Measurements from ENCODE around the gene ST8SIA6.
A peak's percentile ranks its signal among the peaks of the same experiment; 100 is the strongest.
"Not testable (repeated sequence)": the region's sequence is repeated elsewhere in the genome, so short reads cannot be mapped to it uniquely, and the experiment has no call there.

Gene ST8SIA6, protein sequence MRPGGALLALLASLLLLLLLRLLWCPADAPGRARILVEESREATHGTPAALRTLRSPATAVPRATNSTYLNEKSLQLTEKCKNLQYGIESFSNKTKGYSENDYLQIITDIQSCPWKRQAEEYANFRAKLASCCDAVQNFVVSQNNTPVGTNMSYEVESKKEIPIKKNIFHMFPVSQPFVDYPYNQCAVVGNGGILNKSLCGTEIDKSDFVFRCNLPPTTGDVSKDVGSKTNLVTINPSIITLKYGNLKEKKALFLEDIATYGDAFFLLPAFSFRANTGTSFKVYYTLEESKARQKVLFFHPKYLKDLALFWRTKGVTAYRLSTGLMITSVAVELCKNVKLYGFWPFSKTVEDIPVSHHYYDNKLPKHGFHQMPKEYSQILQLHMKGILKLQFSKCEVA

DNA sequence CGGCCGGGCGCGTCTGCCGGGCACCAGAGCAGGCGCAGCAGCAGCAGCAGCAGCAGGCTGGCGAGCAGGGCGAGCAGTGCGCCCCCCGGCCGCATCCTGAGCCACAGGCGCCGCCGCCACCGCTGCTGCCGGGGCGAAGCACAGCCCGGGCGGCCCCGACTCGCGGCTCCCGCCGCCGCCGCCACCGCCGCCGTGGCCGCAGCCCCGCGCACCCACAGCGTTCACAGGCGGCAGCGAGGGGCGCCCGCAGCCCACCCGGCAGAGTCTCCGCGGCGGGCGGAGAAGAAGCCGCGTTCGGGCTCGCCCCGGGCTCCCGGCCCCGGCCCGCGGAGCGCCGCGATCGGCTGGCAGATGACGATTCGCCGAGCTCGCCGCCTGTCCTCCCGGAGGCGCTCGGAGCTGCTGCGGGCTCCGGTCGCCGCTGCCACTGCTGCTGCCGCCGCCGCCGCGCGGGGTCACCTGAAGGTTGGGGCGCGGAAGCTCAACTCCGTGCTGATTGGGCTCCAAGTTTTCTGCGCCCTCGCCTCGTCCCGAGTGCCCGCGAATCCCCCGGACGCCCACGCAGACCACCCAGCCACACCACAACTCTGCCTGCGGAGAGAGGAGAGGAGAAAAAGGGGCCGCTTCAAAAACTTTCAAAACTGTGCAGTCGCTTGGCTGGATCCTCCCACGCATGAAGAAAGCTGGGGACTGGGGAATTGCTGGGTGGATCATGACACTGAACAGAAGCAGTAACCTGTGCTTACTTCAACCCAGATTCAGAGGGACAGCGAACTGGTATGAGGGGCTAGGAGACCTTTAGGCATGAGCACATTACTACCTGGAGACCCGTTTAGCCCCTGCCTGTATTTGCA lies at the start of gene ST8SIA6:
Gene ST8SIA6 (minus strand): TSS at position 435 of the 854 bp plus-strand sequence. CDS start 340 bp downstream, at position 95.
- H3K27me3 ChIP-seq (ENCODE audit: control insufficient read depth, insufficient read depth, low read length): peaks cover 34% of the 10 kb centered on the region
- peak within 1 kb of the TSS; percentile 57 for H3K27ac ChIP-seq (ENCODE audit: low read depth, low read length)
- peaks cover 10% of the 10 kb centered on the region for H3K9me3 ChIP-seq (ENCODE audit: control insufficient read depth, insufficient read depth, low read length)
- peak within 1 kb of the TSS; percentile 82 for H3K4me3 ChIP-seq (ENCODE audit: low read depth, low read length)
- peak within 1 kb of the TSS; percentile 37 for H3K9ac ChIP-seq (ENCODE audit: low read depth, low read length)
- peaks cover 30% of the 10 kb centered on the region for H3K4me1 ChIP-seq (ENCODE audit: control insufficient read depth, insufficient read depth, low read length)
- H3K36me3 ChIP-seq (ENCODE audit: control insufficient read depth, insufficient read depth, low read length): 0 out of 2 replicates have a peak, but pooled peaks cover 5% of the 10 kb centered on the region

- Histone ChIP-seq H3K36me3 (ENCODE audit: control insufficient read depth, insufficient read depth, low read length) (no peaks in the 10 kb centered on the region), H3K9ac (ENCODE audit: low read depth, low read length) (no peak overlapping the region), H3K27ac (ENCODE audit: low read depth, low read length) (no peak overlapping the region), H3K4me1 (ENCODE audit: control insufficient read depth, insufficient read depth, low read length) (no peaks in the 10 kb centered on the region), H3K27me3 (ENCODE audit: control insufficient read depth, insufficient read depth, low read length) (no peaks in the 10 kb centered on the region), H3K9me3 (ENCODE audit: control insufficient read depth, insufficient read depth, low read length) (no peaks in the 10 kb centered on the region), H3K4me3 (ENCODE audit: low read depth, low read length) (no peak overlapping the region)
Observed at GRCh38 chr10:17503795-17504194, 49.4 kb upstream of the ST8SIA6 start.

- Histone ChIP-seq H3K9me3 (ENCODE audit: control insufficient read depth, insufficient read depth, low read length) (no peaks in the 10 kb centered on the region), H3K27me3 (ENCODE audit: control insufficient read depth, insufficient read depth, low read length) (no peaks in the 10 kb centered on the region), H3K36me3 (ENCODE audit: control insufficient read depth, insufficient read depth, low read length) (no peaks in the 10 kb centered on the region), H3K4me1 (ENCODE audit: control insufficient read depth, insufficient read depth, low read length) (no peaks in the 10 kb centered on the region), H3K27ac (ENCODE audit: low read depth, low read length) (no peak overlapping the region), H3K4me3 (ENCODE audit: low read depth, low read length) (no peak overlapping the region), H3K9ac (ENCODE audit: low read depth, low read length) (no peak overlapping the region)
Observed at GRCh38 chr10:17502814-17503213, 48.4 kb upstream of the ST8SIA6 start.

GRCh38 chr10:17499014-17499413 lies 44.6 kb upstream of the ST8SIA6 start:
- H3K36me3 ChIP-seq (ENCODE audit: control insufficient read depth, insufficient read depth, low read length); H3K9ac ChIP-seq (ENCODE audit: low read depth, low read length); H3K4me3 ChIP-seq (ENCODE audit: low read depth, low read length); H3K27me3 ChIP-seq (ENCODE audit: control insufficient read depth, insufficient read depth, low read length); H3K4me1 ChIP-seq (ENCODE audit: control insufficient read depth, insufficient read depth, low read length); H3K9me3 ChIP-seq (ENCODE audit: control insufficient read depth, insufficient read depth, low read length); H3K27ac ChIP-seq (ENCODE audit: low read depth, low read length): not testable (repeated sequence)

- Histone ChIP-seq H3K4me1 (ENCODE audit: control insufficient read depth, insufficient read depth, low read length) (no peaks in the 10 kb centered on the region), H3K9ac (ENCODE audit: low read depth, low read length) (no peak overlapping the region), H3K27me3 (ENCODE audit: control insufficient read depth, insufficient read depth, low read length) (no peaks in the 10 kb centered on the region), H3K4me3 (ENCODE audit: low read depth, low read length) (no peak overlapping the region), H3K36me3 (ENCODE audit: control insufficient read depth, insufficient read depth, low read length) (no peaks in the 10 kb centered on the region), H3K27ac (ENCODE audit: low read depth, low read length) (no peak overlapping the region), H3K9me3 (ENCODE audit: control insufficient read depth, insufficient read depth, low read length) (no peaks in the 10 kb centered on the region)
Observed at GRCh38 chr10:17497446-17498030, 43.1 kb upstream of the ST8SIA6 start.

DNA sequence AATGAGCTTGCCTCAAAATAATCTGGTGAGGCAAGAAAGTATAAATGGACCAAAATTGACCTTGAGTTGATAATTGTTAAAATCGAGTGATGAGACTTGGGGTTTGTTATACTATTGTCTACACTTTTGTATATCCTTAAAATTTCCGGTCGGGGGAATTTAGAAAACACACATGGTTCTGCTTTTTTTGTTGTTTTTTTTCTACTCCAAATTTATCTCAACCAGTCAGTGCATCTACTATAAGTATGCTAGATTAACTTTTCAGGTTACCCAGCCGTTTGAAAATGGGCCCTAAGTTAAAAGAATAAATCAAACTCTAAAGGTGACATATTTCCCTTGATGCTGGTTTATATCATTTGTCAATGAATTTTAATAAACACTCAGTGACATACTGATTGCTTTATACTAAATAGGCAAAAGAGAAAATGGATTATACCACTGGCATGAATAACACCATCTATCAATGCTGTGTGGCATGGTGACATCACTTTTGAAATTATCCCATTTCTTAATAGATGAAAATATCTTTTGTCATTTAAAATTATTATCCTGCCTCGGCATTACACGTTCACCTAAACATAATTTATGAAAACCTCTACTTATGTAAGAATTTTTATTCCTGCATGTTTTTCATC lies 40.3 kb upstream of the ST8SIA6 start:
- H3K9ac ChIP-seq (ENCODE audit: low read depth, low read length): no peak overlapping the region
- no peaks in the 10 kb centered on the region for H3K27me3 ChIP-seq (ENCODE audit: control insufficient read depth, insufficient read depth, low read length)
- no peaks in the 10 kb centered on the region for H3K9me3 ChIP-seq (ENCODE audit: control insufficient read depth, insufficient read depth, low read length)
- H3K27ac ChIP-seq (ENCODE audit: low read depth, low read length): no peak overlapping the region
- no peaks in the 10 kb centered on the region for H3K36me3 ChIP-seq (ENCODE audit: control insufficient read depth, insufficient read depth, low read length)
- no peaks in the 10 kb centered on the region for H3K4me1 ChIP-seq (ENCODE audit: control insufficient read depth, insufficient read depth, low read length)
- H3K4me3 ChIP-seq (ENCODE audit: low read depth, low read length): no peak overlapping the region

DNA sequence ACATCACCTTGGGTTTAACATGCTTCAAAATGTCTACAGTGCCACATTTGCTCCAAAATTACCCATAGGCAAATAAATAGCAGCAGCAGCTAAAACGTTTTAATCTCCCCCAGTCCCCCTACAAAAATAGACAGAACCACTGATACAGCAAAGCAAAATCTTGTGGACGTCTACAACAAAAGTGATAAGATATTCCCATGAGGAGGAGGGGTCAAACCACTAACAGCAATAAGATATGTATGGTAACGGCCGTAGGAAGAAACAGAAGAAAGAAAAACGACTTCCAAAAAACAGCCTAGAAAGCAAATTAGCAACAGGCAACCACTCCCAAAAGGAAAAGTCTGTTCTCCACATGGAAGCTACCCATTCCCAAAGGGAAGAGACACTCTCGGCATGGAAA lies 34.5 kb upstream of the ST8SIA6 start:
- Histone ChIP-seq H3K4me3 (ENCODE audit: low read depth, low read length) (no peak overlapping the region), H3K36me3 (ENCODE audit: control insufficient read depth, insufficient read depth, low read length) (no peaks in the 10 kb centered on the region), H3K9ac (ENCODE audit: low read depth, low read length) (no peak overlapping the region), H3K9me3 (ENCODE audit: control insufficient read depth, insufficient read depth, low read length) (no peaks in the 10 kb centered on the region), H3K4me1 (ENCODE audit: control insufficient read depth, insufficient read depth, low read length) (no peaks in the 10 kb centered on the region), H3K27me3 (ENCODE audit: control insufficient read depth, insufficient read depth, low read length) (no peaks in the 10 kb centered on the region), H3K27ac (ENCODE audit: low read depth, low read length) (no peak overlapping the region)

- H3K36me3 ChIP-seq (ENCODE audit: control insufficient read depth, insufficient read depth, low read length): no peaks in the 10 kb centered on the region
- H3K9me3 ChIP-seq (ENCODE audit: control insufficient read depth, insufficient read depth, low read length): no peaks in the 10 kb centered on the region
- H3K27ac ChIP-seq (ENCODE audit: low read depth, low read length): no peak overlapping the region
- H3K4me1 ChIP-seq (ENCODE audit: control insufficient read depth, insufficient read depth, low read length): no peaks in the 10 kb centered on the region
- H3K4me3 ChIP-seq (ENCODE audit: low read depth, low read length): no peak overlapping the region
- H3K9ac ChIP-seq (ENCODE audit: low read depth, low read length): no peak overlapping the region
- no peaks in the 10 kb centered on the region for H3K27me3 ChIP-seq (ENCODE audit: control insufficient read depth, insufficient read depth, low read length)
Observed at GRCh38 chr10:17483079-17483478, 28.7 kb upstream of the ST8SIA6 start.

GRCh38 chr10:17479822-17480221 lies 25.4 kb upstream of the ST8SIA6 start:
- Histone ChIP-seq H3K4me1 (ENCODE audit: control insufficient read depth, insufficient read depth, low read length) (0 out of 2 replicates have a peak, but pooled peaks cover 1% of the 10 kb centered on the region), H3K27me3 (ENCODE audit: control insufficient read depth, insufficient read depth, low read length) (no peaks in the 10 kb centered on the region), H3K9ac (ENCODE audit: low read depth, low read length) (no peak overlapping the region), H3K4me3 (ENCODE audit: low read depth, low read length) (no peak overlapping the region), H3K36me3 (ENCODE audit: control insufficient read depth, insufficient read depth, low read length) (no peaks in the 10 kb centered on the region), H3K9me3 (ENCODE audit: control insufficient read depth, insufficient read depth, low read length) (no peaks in the 10 kb centered on the region), H3K27ac (ENCODE audit: low read depth, low read length) (no peak overlapping the region)

GRCh38 chr10:17479015-17479615 lies 24.7 kb upstream of the ST8SIA6 start:
- H3K4me3 ChIP-seq (ENCODE audit: low read depth, low read length): no peak overlapping the region
- no peak overlapping the region for H3K9ac ChIP-seq (ENCODE audit: low read depth, low read length)
- H3K36me3 ChIP-seq (ENCODE audit: control insufficient read depth, insufficient read depth, low read length): no peaks in the 10 kb centered on the region
- 0 out of 2 replicates have a peak, but pooled peaks cover 4% of the 10 kb centered on the region for H3K4me1 ChIP-seq (ENCODE audit: control insufficient read depth, insufficient read depth, low read length)
- H3K9me3 ChIP-seq (ENCODE audit: control insufficient read depth, insufficient read depth, low read length): no peaks in the 10 kb centered on the region
- no peaks in the 10 kb centered on the region for H3K27me3 ChIP-seq (ENCODE audit: control insufficient read depth, insufficient read depth, low read length)
- no peak overlapping the region for H3K27ac ChIP-seq (ENCODE audit: low read depth, low read length)
